NCI-H82 (cell line): ENCODE measurements around the gene MMP24OS.
"Not testable (repeated sequence)": the region's sequence is repeated elsewhere in the genome, so short reads cannot be mapped to it uniquely, and the experiment has no call there.

Source experiments
- DNase-seq: peaks from one replicate; lab custom pipeline; 2025; lab: John Stamatoyannopoulos, UW

MMP24OS gene

GRCh38 chr20:35274172-35275092, 3.5 kb downstream of the MMP24OS start:
- DNase-seq, result no peak

DNA sequence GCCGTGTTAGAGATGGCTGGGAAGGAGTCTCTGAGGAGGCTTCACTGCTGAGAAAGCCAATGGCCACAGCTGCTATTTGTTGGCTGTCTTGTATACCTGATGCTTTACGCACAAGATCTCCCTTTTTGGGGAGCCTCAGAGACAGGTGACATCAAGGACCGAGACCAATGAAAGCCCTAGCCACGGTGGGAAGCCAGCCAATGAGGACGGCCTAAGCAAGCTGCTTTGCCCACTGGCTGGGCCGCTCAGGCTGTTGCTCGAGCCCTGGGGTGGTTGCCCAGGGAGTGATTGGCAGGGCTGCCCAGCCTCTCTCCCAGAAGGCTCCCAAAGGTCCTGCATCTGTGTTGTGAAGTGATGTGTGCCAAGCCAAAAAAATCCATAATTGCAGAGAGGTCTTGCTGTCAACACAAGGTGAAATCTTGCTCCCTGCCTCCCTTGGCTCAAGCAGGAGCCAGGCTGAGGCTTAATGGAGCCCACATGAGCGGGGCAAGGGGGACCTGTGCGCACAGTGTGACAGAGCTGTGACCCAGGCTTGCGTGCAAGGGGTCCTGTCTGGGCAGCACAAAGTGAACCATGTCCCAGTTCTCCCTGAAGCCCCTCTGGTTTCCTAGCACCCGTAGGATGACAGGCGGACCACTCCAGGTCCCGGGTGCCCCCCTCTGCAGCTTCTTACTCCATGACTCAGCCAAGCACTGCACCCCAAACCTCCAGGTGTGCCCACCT, 4.3 kb downstream of the MMP24OS start:
- DNase-seq, result peak; percentile 31

- no peak for DNase-seq
Observed at GRCh38 chr20:35271904-35272303, 6.0 kb downstream of the MMP24OS start.

GRCh38 chr20:35271073-35271882, 6.6 kb downstream of the MMP24OS start:
- DNase-seq, result no peak

DNA sequence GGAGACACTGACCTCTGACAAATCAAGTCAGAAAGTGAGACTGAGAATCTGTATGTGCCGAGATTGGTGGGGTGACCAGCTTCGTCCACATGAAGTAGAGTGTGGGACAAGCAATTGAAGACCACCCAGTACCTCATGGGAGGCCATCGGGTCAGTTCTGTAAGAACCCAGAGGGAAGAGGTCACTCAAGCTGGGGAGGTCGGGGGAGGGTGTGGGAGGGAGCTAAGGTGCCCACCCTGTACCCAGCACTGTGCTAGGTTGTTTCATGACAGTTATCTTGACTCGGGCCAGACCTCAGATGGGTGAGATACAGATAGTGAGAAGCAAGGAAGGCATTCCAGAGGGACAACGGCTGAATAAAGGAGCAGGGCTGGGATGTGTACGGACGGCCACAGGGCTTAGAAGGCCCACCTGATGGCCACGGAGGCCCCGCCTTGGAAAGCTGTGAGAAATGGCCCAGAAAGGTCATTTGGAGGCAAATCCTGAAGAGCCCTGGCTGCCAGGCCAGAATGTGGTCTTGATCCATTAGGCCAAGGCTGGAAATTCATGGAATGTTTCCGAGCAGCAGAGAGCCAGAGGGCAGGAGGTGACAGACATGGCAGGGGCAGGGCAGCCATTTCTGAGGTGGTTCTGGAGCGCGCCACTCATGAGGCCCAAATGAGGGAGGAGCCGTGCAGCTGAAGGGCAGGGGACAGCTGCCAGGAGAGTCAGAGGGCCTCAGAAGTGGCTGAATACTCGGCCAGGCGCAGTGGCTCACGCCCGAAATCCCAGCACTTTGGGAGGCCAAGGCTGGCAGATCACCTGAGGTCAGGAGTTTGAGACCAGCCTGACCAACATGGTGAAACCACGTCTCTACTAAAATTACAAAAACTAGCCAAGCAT, 7.7 kb downstream of the MMP24OS start:
- DNase-seq, result no peak

- DNase-seq, result peak; percentile 83
Observed at GRCh38 chr20:35269055-35269781, 8.7 kb downstream of the MMP24OS start.

GRCh38 chr20:35267092-35267491, 10.8 kb downstream of the MMP24OS start:
- no peak for DNase-seq

- peak; percentile 76 for DNase-seq
Observed at GRCh38 chr20:35264755-35265154, 13.2 kb downstream of the MMP24OS start.

GRCh38 chr20:35263532-35264341, 14.2 kb downstream of the MMP24OS start:
- DNase-seq, result peak; percentile 85

DNA sequence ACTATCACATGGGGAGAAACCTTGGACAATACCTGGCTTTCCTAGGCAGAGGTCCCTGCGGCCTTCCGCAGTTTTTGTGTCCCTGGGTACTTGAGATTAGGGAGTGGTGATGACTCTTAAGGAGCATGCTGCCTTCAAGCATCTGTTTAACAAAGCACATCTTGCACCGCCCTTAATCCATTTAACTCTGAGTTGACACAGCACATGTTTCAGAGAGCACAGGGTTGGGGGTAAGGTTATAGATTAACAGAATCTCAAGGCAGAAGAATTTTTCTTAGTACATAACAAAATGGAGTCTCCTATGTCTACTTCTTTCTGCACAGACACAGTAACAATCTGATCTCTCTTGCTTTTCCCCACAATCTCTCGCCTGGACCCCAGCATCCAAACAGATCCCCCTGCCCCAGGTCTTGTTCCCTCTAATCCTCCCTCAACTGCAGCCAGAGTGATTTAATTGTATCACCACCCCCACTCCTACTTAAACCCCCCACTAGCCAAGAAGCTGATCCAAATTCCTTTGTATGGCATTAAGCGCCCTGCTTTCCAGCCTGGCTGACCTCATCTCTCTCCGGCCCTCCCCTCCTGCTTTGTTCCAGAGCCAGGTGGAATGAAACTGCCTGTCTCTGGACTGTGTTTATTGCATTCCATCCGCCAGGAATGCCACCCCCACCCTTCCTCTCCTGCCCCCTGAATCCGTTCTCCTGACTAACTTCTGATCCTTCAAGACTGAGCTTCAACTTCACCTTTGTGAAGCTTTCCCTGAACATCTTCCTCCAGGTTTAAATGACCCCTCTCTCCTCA, 15.0 kb downstream of the MMP24OS start:
- peak; percentile 99 for DNase-seq

- not testable (repeated sequence) for DNase-seq
Observed at GRCh38 chr20:35262321-35262720, 15.6 kb downstream of the MMP24OS start.

DNA sequence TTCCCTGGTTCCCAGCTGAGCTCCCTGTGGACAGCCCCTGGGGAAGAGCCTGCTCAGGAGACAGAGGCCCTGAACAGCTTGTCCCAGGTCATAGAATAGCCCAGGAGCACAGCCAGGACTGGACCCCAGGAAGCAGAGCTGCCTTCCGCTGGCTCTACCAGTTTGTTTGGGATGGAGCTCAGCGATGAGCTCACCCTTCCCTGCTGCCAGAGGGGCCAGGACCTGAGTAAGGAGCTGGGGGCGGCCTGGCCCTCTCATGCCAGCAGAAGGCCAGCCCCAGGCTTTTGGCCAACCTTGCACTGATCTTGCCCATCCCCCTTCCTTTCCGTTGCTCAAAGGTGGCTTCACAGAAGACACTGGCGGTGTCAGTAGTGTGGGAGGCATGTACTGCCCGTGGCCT, 17.5 kb downstream of the MMP24OS start:
- no peak for DNase-seq

GRCh38 chr20:35257175-35257909, 20.6 kb downstream of the MMP24OS start:
- no peak for DNase-seq

DNA sequence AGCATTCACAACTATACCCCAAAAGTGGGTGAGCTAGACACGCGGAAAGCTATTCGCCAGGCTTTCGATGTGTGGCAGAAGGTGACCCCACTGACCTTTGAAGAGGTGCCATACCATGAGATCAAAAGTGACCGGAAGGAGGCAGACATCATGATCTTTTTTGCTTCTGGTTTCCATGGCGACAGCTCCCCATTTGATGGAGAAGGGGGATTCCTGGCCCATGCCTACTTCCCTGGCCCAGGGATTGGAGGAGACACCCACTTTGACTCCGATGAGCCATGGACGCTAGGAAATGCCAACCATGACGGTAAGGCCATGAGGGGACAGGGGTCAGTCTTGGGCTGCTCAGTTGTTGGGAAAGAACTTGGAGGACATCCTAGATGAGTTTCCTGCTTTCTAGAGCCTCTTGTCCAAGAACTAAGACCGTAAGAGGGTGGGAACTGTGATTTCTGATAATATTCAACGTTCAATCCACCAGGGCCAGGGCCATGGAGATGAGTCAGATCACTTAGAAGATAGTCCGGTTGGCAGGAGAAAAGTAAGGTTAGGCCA, 23.4 kb downstream of the MMP24OS start:
- no peak for DNase-seq

DNA sequence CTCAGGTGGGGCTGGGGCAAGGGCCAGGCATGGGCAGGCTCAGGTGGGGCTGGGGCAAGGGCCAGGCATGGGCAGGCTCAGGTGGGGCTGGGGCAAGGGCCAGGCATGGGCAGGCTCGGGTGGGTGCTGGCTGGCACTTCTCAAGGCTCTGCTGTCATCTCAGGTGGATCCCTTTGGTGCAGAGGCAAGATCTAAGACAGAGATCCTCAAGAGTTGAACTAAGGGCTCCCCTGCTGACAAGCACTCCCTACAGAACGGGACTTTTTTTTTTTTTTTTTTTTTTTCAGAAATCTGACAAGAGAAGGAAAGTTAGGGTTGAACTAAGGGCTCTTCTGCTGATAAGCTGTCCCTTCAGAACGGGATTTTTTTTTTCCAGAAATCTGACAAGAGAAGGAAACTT, 24.9 kb downstream of the MMP24OS start:
- no peak for DNase-seq

DNA sequence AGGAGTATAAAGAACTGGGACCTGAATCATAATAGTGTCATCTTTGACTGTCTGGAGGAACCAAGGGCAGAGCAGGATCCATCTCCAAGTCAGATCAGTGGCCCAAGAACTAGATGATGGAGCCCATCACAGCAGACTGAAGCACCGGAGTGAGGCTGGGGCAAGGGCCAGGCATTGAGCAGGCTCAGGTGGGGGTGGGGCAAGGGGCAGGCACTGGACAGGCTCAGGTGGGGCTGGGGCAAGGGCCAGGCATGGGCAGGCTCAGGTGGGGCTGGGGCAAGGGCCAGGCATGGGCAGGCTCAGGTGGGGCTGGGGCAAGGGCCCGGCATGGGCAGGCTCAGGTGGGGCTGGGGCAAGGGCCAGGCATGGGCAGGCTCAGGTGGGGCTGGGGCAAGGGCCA, 25.3 kb downstream of the MMP24OS start:
- not testable (repeated sequence) for DNase-seq

DNA sequence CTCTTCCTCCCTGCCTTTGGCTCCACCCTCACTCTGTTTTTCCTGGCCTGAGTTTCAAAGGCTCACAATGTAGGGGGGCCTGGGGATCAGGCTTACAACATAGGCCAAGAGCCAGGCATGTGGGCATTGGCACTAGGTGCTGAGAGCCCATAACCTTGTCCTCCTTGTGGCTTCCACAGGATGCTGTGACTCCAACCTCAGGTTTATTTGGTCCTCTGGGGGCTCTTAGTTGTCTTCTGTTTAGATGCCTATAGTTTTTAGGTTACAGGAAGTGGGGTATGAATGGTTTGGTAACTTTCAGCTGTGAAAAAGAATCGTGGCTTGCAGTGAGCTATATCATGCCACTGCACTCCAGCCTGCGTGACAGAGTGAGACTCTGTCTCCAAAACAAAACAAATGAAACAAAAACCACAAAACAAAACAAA, 25.9 kb downstream of the MMP24OS start:
- DNase-seq, result no peak

DNA sequence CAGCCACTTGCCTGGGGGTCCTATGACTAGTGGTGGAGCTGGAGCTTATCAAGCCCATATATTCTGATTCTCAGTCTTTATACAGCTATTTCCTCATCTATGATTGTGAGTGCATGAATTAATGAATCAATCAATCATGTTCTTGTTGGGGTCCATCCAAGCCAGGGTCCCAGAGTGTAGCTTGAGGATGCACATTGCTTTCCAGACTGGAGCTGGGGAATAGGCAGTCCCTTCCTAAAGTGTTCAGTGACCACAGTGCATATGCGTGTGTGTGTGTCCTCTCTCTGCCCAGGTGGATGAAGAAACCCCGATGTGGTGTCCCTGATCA, 26.3 kb downstream of the MMP24OS start:
- DNase-seq, result no peak
